HepG2 (cell line): Measurements from ENCODE around the gene PSAP.

Experiments used
- ERF ChIP-seq: IDR thresholded peaks from 2 replicates; pipeline ENCODE4 v1.6.1; 2018; ENCODE audit warnings: missing biosample characterization, missing genetic modification reagents
- EZH2 ChIP-seq: conservative IDR thresholded peaks from 2 replicates; pipeline ENCODE4 v1.6.1; 2012; ENCODE audit warnings: mild to moderate bottlenecking, low read depth, low read length, moderate library complexity
- HDAC2 ChIP-seq: sonication (generic); formaldehyde crosslinking; IDR thresholded peaks from 2 replicates; pipeline ENCODE4 v1.4.0; 2020; ENCODE audit warnings: missing genetic modification reagents
- MAFK ChIP-seq, 2 experiments: IDR thresholded peaks in 1 of 2; conservative IDR thresholded peaks in 1 of 2; 2 replicates each; pipeline ENCODE4 v1.6.1; 2011; ENCODE audit warnings: improper control_type of control experiment in 2 of 2, low read length in 2 of 2
- NFYB ChIP-seq: sonication (generic); formaldehyde crosslinking; IDR thresholded peaks from 2 replicates; pipeline ENCODE4 v1.4.0; 2020; ENCODE audit warnings: missing genetic modification reagents
- POLR2A ChIP-seq, 2 experiments: IDR thresholded peaks; 2 replicates each; pipeline ENCODE4 v1.6.1; 2011; ENCODE audit warnings: low read depth in 2 of 2, low read length in 2 of 2, mild to moderate bottlenecking in 1 of 2, moderate library complexity in 1 of 2; ENCODE audit not compliant: insufficient read depth in 1 of 2
- POLR2AphosphoS2 ChIP-seq: IDR thresholded peaks from 2 replicates; pipeline ENCODE4 v1.6.1; 2011; ENCODE audit warnings: low read depth, low read length, improper control_type of control experiment
- POLR2AphosphoS5 ChIP-seq: IDR thresholded peaks from 2 replicates; pipeline ENCODE4 v1.6.1; 2012; ENCODE audit warnings: low read depth, low read length
- SIN3A ChIP-seq: IDR thresholded peaks from 2 replicates; pipeline ENCODE4 v1.6.1; 2011; ENCODE audit warnings: low read depth, mild to moderate bottlenecking, control low read depth, low read length, borderline replicate concordance
- SP1 ChIP-seq, 2 experiments: fragments of 450-650 bp in 1 of 2; sonication (generic) in 1 of 2; formaldehyde crosslinking in 1 of 2; IDR thresholded peaks; 2 replicates each; pipeline versions ENCODE4 v1.4.0 to v1.6.1; 2016 to 2020; ENCODE audit warnings: missing genetic modification reagents in 1 of 2
- TBP ChIP-seq: sonication (generic); formaldehyde crosslinking; IDR thresholded peaks from 2 replicates; pipeline ENCODE4 v1.5.0; 2020; ENCODE audit warnings: missing genetic modification reagents
- ZNF362 ChIP-seq: sonication (generic); formaldehyde crosslinking; IDR thresholded peaks from 2 replicates; pipeline ENCODE4 v1.4.0; 2020; ENCODE audit warnings: missing genetic modification reagents, mild to moderate bottlenecking, borderline replicate concordance
- ZNF629 ChIP-seq: sonication (generic); formaldehyde crosslinking; conservative IDR thresholded peaks from 2 replicates; pipeline ENCODE4 v1.5.0; 2020; ENCODE audit warnings: missing genetic modification reagents
- ZNF709 ChIP-seq: sonication (generic); formaldehyde crosslinking; IDR thresholded peaks from 2 replicates; pipeline ENCODE4 v1.5.0; 2020; ENCODE audit warnings: mild to moderate bottlenecking, missing genetic modification reagents

- TF ChIP-seq POLR2AphosphoS5 (no peak), MAFK (conservative IDR thresholded peaks at IDR 0.05 in 1 of 2, IDR thresholded peaks at IDR 0.05 in 1 of 2; ENCODE audit: low read length in 2 of 2) (no peak), POLR2A (IDR thresholded peaks at IDR 0.05; ENCODE audit: insufficient read depth in 1 of 2, low read depth in 2 of 2, low read length in 2 of 2) (no peak), POLR2AphosphoS2 (no peak), ZNF709 (CRISPR knock-in tag) (no peak), SIN3A (no peak), HDAC2 (no peak), ERF (no peak), NFYB (CRISPR knock-in tag) (no peak), SP1 (IDR thresholded peaks at IDR 0.05) (no peak), SP1 (CRISPR knock-in tag; IDR thresholded peaks at IDR 0.05) (no peak), EZH2 (no peak), ZNF362 (CRISPR knock-in tag) (no peak), TBP (CRISPR knock-in tag) (no peak), ZNF629 (no peak)
Observed at GRCh38 chr10:71838264-71839211, 12.5 kb downstream of the PSAP start.
